Measurements from ENCODE around the gene SMIM31.

Gene SMIM31

DNA sequence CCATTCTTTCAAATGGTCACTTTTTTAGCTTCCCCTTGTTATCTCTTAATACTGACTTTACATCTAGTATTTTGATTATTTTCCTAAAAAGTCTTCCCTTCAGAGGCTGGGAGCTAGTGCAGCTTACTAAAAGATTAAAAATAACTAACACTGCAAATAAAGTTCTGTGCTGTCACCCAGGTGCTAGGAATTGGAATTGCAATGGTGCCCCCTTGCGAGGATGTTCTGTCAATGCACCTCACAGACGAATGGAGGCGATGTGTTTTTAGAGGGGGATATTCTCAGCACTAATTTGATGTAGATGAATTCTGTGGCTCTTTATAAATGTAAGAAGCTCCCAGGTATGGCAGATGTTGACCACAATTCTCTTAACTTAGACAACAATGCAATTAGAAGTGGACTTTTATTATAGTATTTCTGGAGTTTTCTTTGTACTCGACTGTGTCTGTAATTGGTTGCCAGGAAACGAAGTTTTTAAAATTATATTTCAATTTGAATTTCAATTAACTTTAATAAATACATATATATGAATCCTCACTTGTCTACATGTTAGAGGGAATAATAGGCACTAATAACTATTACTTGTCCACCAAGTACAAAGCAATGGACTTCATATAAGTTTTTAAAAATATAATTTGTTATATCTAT, 22.0 kb upstream of the SMIM31 start:
- in situ Hi-C loops (cut with MboI; ENCODE audit: low pct_unique_long_range_greater_than_20kb, low sequenced_read_pairs, unreplicated experiment) = no loop called here
- TF ChIP-seq CTCF (IDR thresholded peaks at IDR 0.05; ENCODE audit: extremely low read depth, insufficient read depth, missing control alignments) = peak; percentile 86
- peak; percentile 51 for DNase-seq (ENCODE audit: low spot score)

DNA sequence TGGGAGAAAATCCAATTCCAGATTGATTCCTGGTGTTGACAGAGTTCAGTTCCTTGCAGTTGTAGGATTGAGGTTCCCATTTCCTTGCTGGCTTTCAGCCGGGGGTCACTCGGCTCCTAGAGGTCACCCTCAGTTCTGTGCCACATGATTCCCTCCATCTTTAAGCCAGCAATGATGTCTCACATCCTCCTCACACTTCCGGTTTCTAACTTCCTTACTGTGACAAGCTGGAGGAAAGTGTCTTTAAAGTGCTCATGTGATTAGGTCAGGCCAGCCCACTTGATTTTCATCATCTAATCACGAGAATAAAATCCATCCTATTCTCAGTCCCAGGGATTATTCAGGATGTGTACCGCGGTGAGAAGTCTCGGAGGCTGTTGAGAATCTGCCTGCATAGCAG, 19.4 kb upstream of the SMIM31 start:
- no peak for DNase-seq (ENCODE audit: low spot score)
- in situ Hi-C loops (cut with MboI; ENCODE audit: low pct_unique_long_range_greater_than_20kb, low sequenced_read_pairs, unreplicated experiment) = no loop called here
- TF ChIP-seq CTCF (IDR thresholded peaks at IDR 0.05; ENCODE audit: extremely low read depth, insufficient read depth, missing control alignments) = no peak

GRCh38 chr4:164748375-164748774, 5.6 kb upstream of the SMIM31 start:
- in situ Hi-C loops (cut with MboI; ENCODE audit: low pct_unique_long_range_greater_than_20kb, low sequenced_read_pairs, unreplicated experiment) = no loop called here
- peak; percentile 50 for DNase-seq (ENCODE audit: low spot score)
- peak; percentile 37 for TF ChIP-seq CTCF (IDR thresholded peaks at IDR 0.05; ENCODE audit: extremely low read depth, insufficient read depth, missing control alignments)

- TF ChIP-seq CTCF (IDR thresholded peaks at IDR 0.05; ENCODE audit: extremely low read depth, insufficient read depth, missing control alignments) = no peak
- DNase-seq (ENCODE audit: low spot score) = no peak
- in situ Hi-C loops (cut with MboI; ENCODE audit: low pct_unique_long_range_greater_than_20kb, low sequenced_read_pairs, unreplicated experiment) = loop anchor here (25.0 kb wide), 1 partner anchor 707 kb away; no protein-coding TSS in a partner anchor
These were observed 1.5 kb downstream of the SMIM31 start for GRCh38 chr4:164755432-164755831.

DNA sequence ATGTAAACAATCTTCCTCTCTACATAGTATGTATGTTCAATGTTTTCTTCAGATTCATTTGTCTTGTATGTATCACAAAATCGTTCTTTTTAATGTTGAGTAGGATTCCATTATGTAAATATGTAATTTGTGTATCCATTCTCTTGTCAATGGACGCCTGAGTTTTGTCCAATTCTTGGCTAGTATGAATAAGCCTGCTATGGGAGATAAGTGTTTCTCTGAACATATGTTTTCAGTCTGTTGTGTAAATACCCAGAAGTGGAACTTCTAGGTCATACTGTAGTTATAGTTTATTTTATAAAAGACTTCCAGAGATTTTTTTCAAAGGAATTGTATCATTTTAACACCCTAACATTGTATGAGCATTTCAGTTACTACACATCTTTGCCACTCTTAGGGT, 2.8 kb downstream of the SMIM31 start:
- in situ Hi-C loops (cut with MboI; ENCODE audit: low pct_unique_long_range_greater_than_20kb, low sequenced_read_pairs, unreplicated experiment) = loop anchor here (25.0 kb wide), 1 partner anchor 706 kb away; no protein-coding TSS in a partner anchor
- TF ChIP-seq CTCF (IDR thresholded peaks at IDR 0.05; ENCODE audit: extremely low read depth, insufficient read depth, missing control alignments) = no peak
- DNase-seq (ENCODE audit: low spot score) = no peak

DNA sequence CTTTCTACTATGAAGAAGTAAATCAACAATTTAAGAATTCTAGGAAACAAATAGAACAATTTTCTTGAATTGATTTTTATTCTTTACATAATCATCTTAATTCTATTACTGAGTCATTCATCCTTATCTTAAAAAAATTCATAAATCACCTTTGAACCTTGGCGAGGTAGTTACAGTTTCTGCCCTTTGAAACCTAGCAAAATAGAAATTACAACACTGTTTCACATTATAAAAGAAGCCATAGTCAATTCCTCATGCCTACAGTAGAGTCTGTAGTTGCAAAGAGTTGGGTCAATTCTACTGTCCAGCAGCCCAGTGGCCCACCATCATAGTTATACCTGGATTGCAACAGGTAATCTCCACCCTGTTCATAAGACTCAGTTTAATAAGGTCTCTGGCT, 7.3 kb downstream of the SMIM31 start:
- no peak for TF ChIP-seq CTCF (IDR thresholded peaks at IDR 0.05; ENCODE audit: extremely low read depth, insufficient read depth, missing control alignments)
- no peak for DNase-seq (ENCODE audit: low spot score)
- in situ Hi-C loops (cut with MboI; ENCODE audit: low pct_unique_long_range_greater_than_20kb, low sequenced_read_pairs, unreplicated experiment) = loop anchor here (25.0 kb wide), 1 partner anchor 701 kb away; no protein-coding TSS in a partner anchor

All from GM13977 (cell line).